Measurements from ENCODE around the gene APP. TPM values are rescaled to one million over a fixed set of nuclear protein-coding genes. Genes with fewer than 3 reads are reported as not detected.
A peak's percentile ranks its signal among the peaks of the same experiment; 100 is the strongest.

APP gene
- 1,000 to 10,000 TPM in 1 of 8 experiments, 100 to 1,000 TPM in 7; 252 to 1,066 (median 518) TPM for total RNA-seq

- peak; percentile 62 to 85 (median 80) for ATAC-seq (replicated peaks in 6 of 8)
Observed at GRCh38 chr21:26170471-26171257, at the start of gene APP. Gene APP, minus strand, starts transcription at chr21:26170770. Its CDS starts 150 bp downstream, at chr21:26170620.

GRCh38 chr21:26212220-26212619 lies 41.6 kb upstream of the APP start:
- ATAC-seq (replicated peaks in 6 of 8): no peak
- 0 to 86% (median 58%) methylated on average over 1 to 8 of the region's 9 CpGs; no CpG with 5 or more reads in 2 of the 10 experiments for WGBS, 10 experiments
- Histone ChIP-seq H3K4me1 (replicated peaks in 1 of 2) (no peaks in the 10 kb centered on the region), H3K27ac (no peak overlapping the region), H3K4me3 (no peak overlapping the region)
- in situ Hi-C loops (cut with MboI; ENCODE audit: low pct_unique_long_range_greater_than_20kb in 2 of 9, low sequenced_read_pairs in 9 of 9, unreplicated experiment in 9 of 9): no loop called here

More at GRCh38 chr21:26170471-26171257, at the start of gene APP:
- H3K4me1 ChIP-seq (replicated peaks in 1 of 2): peaks cover 14 to 18% of the 10 kb centered on the region in 2 donors
- in situ Hi-C loops (cut with MboI; ENCODE audit: low pct_unique_long_range_greater_than_20kb in 2 of 9, low sequenced_read_pairs in 9 of 9, unreplicated experiment in 9 of 9): loop anchor here in 3 of 9 experiments (25.0 kb wide), 2 partner anchors 283 to 542 kb away; no protein-coding TSS in a partner anchor
- peak within 1 kb of the TSS; percentile 86 for H3K27ac ChIP-seq
- 0 to 20% (median 0%) methylated on average over 2 to 10 of the region's 88 CpGs; no CpG with 5 or more reads in 4 of the 10 experiments for WGBS, 10 experiments
- H3K4me3 ChIP-seq: peak within 1 kb of the TSS; percentile 66 to 94 (median 86)

- no peak overlapping the region for H3K27ac ChIP-seq
- ATAC-seq (replicated peaks in 6 of 8): no peak
- no peaks in the 10 kb centered on the region for H3K4me1 ChIP-seq (replicated peaks in 1 of 2)
- H3K4me3 ChIP-seq: no peak overlapping the region
- in situ Hi-C loops (cut with MboI; ENCODE audit: low pct_unique_long_range_greater_than_20kb in 2 of 9, low sequenced_read_pairs in 9 of 9, unreplicated experiment in 9 of 9): no loop called here
- 47 to 100% (median 69%) methylated on average over 1 to 3 of the region's 3 CpGs; no CpG with 5 or more reads in 2 of the 10 experiments for whole genome bisulfite sequencing, 10 experiments
Observed at GRCh38 chr21:26210614-26211013, 40.0 kb upstream of the APP start.

GRCh38 chr21:26207021-26207420 lies 36.5 kb upstream of the APP start:
- in situ Hi-C loops (cut with MboI; ENCODE audit: low pct_unique_long_range_greater_than_20kb in 2 of 9, low sequenced_read_pairs in 9 of 9, unreplicated experiment in 9 of 9): no loop called here
- Histone ChIP-seq H3K27ac (no peak overlapping the region), H3K4me3 (no peak overlapping the region), H3K4me1 (replicated peaks in 1 of 2) (no peaks in the 10 kb centered on the region)
- ATAC-seq (replicated peaks in 6 of 8): no peak
- 28 to 95% (median 74%) methylated on average over 2 to 3 of the region's 3 CpGs; no CpG with 5 or more reads in 1 of the 10 experiments for WGBS, 10 experiments

- WGBS, 10 experiments: 34 to 100% (median 76%) methylated on average over 1 to 4 of the region's 4 CpGs; no CpG with 5 or more reads in 2 of the 10 experiments
- ATAC-seq (replicated peaks in 6 of 8): peak in 4 of 8 experiments; percentile 31 to 89 (median 79)
Observed at GRCh38 chr21:26199456-26199855, 28.9 kb upstream of the APP start.

GRCh38 chr21:26195708-26196107 lies 25.1 kb upstream of the APP start:
- 50 to 100% (median 88%) methylated on average over 2 to 4 of the region's 4 CpGs; no CpG with 5 or more reads in 1 of the 10 experiments for WGBS, 10 experiments
- peaks cover 6% of the 10 kb centered on the region in 2 donors for H3K4me1 ChIP-seq (replicated peaks in 1 of 2)
- in situ Hi-C loops (cut with MboI; ENCODE audit: low pct_unique_long_range_greater_than_20kb in 2 of 9, low sequenced_read_pairs in 9 of 9, unreplicated experiment in 9 of 9): loop anchor here in 1 of 9 experiments (25.0 kb wide), 1 partner anchor 517 kb away; no protein-coding TSS in a partner anchor
- ATAC-seq (replicated peaks in 6 of 8): peak in 3 of 8 experiments; percentile 46 to 80 (median 55)
- no peak overlapping the region for H3K27ac ChIP-seq
- H3K4me3 ChIP-seq: no peak overlapping the region

More at GRCh38 chr21:26199456-26199855, 28.9 kb upstream of the APP start:
- Histone ChIP-seq H3K4me3 (no peak overlapping the region), H3K4me1 (replicated peaks in 1 of 2) (peaks cover 6% of the 10 kb centered on the region in 2 donors), H3K27ac (no peak overlapping the region)
- in situ Hi-C loops (cut with MboI; ENCODE audit: low pct_unique_long_range_greater_than_20kb in 2 of 9, low sequenced_read_pairs in 9 of 9, unreplicated experiment in 9 of 9): loop anchor here in 1 of 9 experiments (25.0 kb wide), 1 partner anchor 513 kb away; no protein-coding TSS in a partner anchor

GRCh38 chr21:26194811-26195251 lies 24.3 kb upstream of the APP start:
- in situ Hi-C loops (cut with MboI; ENCODE audit: low pct_unique_long_range_greater_than_20kb in 2 of 9, low sequenced_read_pairs in 9 of 9, unreplicated experiment in 9 of 9): loop anchor here in 1 of 9 experiments (25.0 kb wide), 1 partner anchor 517 kb away; no protein-coding TSS in a partner anchor
- Histone ChIP-seq H3K4me3 (no peak overlapping the region), H3K27ac (no peak overlapping the region), H3K4me1 (replicated peaks in 1 of 2) (peaks cover 6% of the 10 kb centered on the region in 2 donors)
- WGBS, 10 experiments: 3 to 88% (median 70%) methylated on average over 3 to 6 of the region's 6 CpGs; no CpG with 5 or more reads in 1 of the 10 experiments
- no peak for ATAC-seq (replicated peaks in 6 of 8)

GRCh38 chr21:26194326-26194725 lies 23.8 kb upstream of the APP start:
- Histone ChIP-seq H3K27ac (no peak overlapping the region), H3K4me3 (no peak overlapping the region), H3K4me1 (replicated peaks in 1 of 2) (peaks cover 6% of the 10 kb centered on the region in 2 donors)
- 21 to 100% (median 73%) methylated on average over 1 to 3 of the region's 3 CpGs; no CpG with 5 or more reads in 1 of the 10 experiments for WGBS, 10 experiments
- no peak for ATAC-seq (replicated peaks in 6 of 8)
- in situ Hi-C loops (cut with MboI; ENCODE audit: low pct_unique_long_range_greater_than_20kb in 2 of 9, low sequenced_read_pairs in 9 of 9, unreplicated experiment in 9 of 9): loop anchor here in 1 of 9 experiments (25.0 kb wide), 1 partner anchor 518 kb away; no protein-coding TSS in a partner anchor

- ATAC-seq (replicated peaks in 6 of 8): no peak
- no peak overlapping the region for H3K27ac ChIP-seq
- H3K4me1 ChIP-seq (replicated peaks in 1 of 2): peaks cover 6% of the 10 kb centered on the region in 2 donors
- no peak overlapping the region for H3K4me3 ChIP-seq
- 46 to 100% (median 88%) methylated on average over 2 to 5 of the region's 5 CpGs for WGBS, 10 experiments
- in situ Hi-C loops (cut with MboI; ENCODE audit: low pct_unique_long_range_greater_than_20kb in 2 of 9, low sequenced_read_pairs in 9 of 9, unreplicated experiment in 9 of 9): loop anchor here in 1 of 9 experiments (25.0 kb wide), 1 partner anchor 521 kb away; no protein-coding TSS in a partner anchor
Observed at GRCh38 chr21:26191609-26192008, 21.0 kb upstream of the APP start.

GRCh38 chr21:26188422-26188821 lies 17.9 kb upstream of the APP start:
- Histone ChIP-seq H3K4me1 (replicated peaks in 1 of 2) (no peaks in the 10 kb centered on the region), H3K4me3 (no peak overlapping the region), H3K27ac (no peak overlapping the region)
- in situ Hi-C loops (cut with MboI; ENCODE audit: low pct_unique_long_range_greater_than_20kb in 2 of 9, low sequenced_read_pairs in 9 of 9, unreplicated experiment in 9 of 9): loop anchor here in 1 of 9 experiments (25.0 kb wide), 1 partner anchor 524 kb away; no protein-coding TSS in a partner anchor
- WGBS, 10 experiments: 20 to 100% (median 50%) methylated on average over 1 to 5 of the region's 5 CpGs; no CpG with 5 or more reads in 3 of the 10 experiments
- no peak for ATAC-seq (replicated peaks in 6 of 8)

GRCh38 chr21:26185446-26185845 lies 14.9 kb upstream of the APP start:
- H3K4me1 ChIP-seq (replicated peaks in 1 of 2): no peaks in the 10 kb centered on the region
- WGBS, 10 experiments: 20 to 86% (median 66%) methylated on average over 1 to 2 of the region's 2 CpGs; no CpG with 5 or more reads in 2 of the 10 experiments
- in situ Hi-C loops (cut with MboI; ENCODE audit: low pct_unique_long_range_greater_than_20kb in 2 of 9, low sequenced_read_pairs in 9 of 9, unreplicated experiment in 9 of 9): loop anchor here in 1 of 9 experiments (25.0 kb wide), 1 partner anchor 527 kb away; no protein-coding TSS in a partner anchor
- no peak for ATAC-seq (replicated peaks in 6 of 8)
- H3K4me3 ChIP-seq: no peak overlapping the region
- H3K27ac ChIP-seq: no peak overlapping the region

GRCh38 chr21:26185021-26185420 lies 14.5 kb upstream of the APP start:
- Histone ChIP-seq H3K4me1 (replicated peaks in 1 of 2) (no peaks in the 10 kb centered on the region), H3K4me3 (no peak overlapping the region), H3K27ac (no peak overlapping the region)
- 0 to 100% (median 70%) methylated on average over 1 to 2 of the region's 2 CpGs; no CpG with 5 or more reads in 2 of the 10 experiments for WGBS, 10 experiments
- no peak for ATAC-seq (replicated peaks in 6 of 8)
- in situ Hi-C loops (cut with MboI; ENCODE audit: low pct_unique_long_range_greater_than_20kb in 2 of 9, low sequenced_read_pairs in 9 of 9, unreplicated experiment in 9 of 9): loop anchor here in 1 of 9 experiments (25.0 kb wide), 1 partner anchor 527 kb away; no protein-coding TSS in a partner anchor

Data from motor neuron (in vitro differentiated cells).